ENCODE data around the gene PSME1. TPM values are rescaled to one million over a fixed set of nuclear protein-coding genes. Genes with fewer than 3 reads are reported as not detected.
"Not testable (repeated sequence)": the region's sequence is repeated elsewhere in the genome, so short reads cannot be mapped to it uniquely, and the experiment has no call there.

Gene PSME1
- polyA plus RNA-seq, 12 donors = 67.3 to 116 (median 106) TPM; not detected in 1

GRCh38 chr14:24100982-24101494, 35.0 kb upstream of the PSME1 start:
- DNase-seq = no peak

DNA sequence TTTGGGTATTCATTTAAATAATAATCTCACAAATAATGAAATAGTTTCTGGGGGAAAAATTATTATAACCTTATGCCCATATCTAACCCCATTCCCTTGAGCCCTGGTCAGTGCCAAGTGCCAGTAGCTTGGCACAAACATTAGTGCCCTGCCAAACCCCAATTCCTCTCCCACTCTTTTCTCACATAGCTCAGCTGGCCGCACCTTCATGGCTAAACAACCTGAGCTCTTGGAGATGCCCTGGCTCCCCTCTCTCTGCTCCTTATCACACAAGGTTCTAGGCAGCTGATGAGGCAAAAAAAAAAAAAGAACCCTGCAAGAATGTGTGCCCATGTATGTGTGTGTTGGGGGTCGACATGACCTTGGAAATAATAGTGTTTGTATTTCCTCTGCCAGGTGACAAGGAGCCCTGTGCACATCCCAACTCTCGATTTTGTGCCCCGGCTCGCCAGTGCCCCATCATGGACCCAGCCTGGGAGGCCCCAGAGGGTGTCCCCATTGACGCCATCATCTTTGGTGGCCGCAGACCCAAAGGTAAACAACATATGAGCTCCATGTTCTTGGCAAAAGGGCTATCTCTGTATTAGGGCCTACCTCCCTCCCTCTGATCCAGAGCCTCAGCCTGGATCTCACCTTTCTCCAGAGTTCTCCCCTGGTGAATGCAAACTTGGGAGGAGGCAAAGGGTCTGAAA, 33.5 kb upstream of the PSME1 start:
- no peak for DNase-seq

- no peak for DNase-seq
Observed at GRCh38 chr14:24103451-24103850, 32.5 kb upstream of the PSME1 start.

DNA sequence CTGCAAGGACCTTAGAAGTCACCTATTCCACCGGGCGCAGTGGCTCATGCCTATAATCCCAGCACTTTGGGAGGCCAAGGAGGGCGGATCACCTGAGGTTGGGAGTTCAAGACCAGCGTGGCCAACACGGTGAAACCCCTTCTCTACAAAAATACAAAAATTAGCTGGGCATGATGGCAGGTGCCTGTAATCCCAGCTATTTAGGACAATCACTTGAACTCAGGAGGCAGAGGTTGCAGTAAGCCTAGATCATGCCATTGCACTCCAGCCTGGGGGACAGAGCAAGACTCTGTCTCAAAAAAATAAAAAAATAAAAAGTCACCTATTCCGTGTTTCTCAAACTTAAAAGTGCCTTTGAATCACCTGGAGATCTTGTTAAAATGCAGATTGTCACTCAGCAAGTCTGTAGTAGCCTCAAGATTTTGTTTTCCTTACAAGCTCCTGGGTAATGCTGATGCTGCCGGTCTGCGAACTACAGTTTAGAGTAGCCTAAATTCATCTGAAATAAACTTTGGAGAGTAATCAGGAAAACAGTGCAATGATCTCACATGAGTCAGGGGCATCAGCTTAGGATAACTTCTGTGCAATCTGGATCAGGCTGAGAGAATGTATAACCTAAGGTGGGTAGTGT, 30.3 kb upstream of the PSME1 start:
- not testable (repeated sequence) for DNase-seq

GRCh38 chr14:24106672-24107271, 29.2 kb upstream of the PSME1 start:
- DNase-seq = no peak

DNA sequence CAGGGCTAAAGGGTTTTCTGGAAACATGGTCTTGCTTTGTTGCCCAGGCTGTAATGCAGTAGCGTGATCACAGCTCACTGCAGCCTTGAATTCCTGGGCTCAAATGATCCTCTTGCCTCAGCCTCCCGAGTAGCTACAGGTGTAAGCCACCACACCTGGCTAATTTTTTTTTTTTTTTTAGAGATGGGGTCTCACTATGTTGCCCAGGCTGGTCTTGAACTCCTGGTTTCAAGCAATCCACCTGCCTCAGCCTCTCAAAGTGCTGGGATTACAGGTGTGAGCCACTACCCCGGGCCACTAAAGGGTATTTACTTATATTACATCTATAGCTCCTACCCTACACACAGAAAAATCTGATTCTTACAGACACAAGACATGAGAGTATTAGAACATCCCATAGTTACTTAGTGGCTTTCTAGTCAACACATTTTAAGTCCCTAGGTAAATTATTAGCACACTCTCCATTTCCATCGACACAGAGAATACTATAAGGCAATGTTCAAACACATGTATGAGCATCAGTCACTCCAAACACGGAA, 27.6 kb upstream of the PSME1 start:
- no peak for DNase-seq

DNA sequence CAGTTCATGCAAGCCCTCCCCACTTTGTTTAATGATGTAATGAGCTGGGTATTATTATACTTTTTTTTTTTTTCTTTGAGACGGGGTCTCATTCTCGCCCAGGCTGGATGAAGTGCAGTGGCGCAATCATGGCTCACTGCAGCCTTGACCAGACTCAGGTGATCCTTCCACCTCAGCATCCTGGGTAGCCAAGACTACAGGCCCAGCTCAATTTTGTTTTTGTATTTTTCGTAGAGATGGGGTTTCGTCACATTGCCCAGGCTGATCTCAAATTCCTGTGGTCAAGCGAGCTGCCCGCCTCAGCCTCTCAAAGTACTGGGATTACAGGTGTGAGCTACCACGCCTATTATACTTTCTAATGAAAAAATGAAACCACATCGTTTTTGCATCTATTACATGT, 25.9 kb upstream of the PSME1 start:
- DNase-seq = no peak

DNA sequence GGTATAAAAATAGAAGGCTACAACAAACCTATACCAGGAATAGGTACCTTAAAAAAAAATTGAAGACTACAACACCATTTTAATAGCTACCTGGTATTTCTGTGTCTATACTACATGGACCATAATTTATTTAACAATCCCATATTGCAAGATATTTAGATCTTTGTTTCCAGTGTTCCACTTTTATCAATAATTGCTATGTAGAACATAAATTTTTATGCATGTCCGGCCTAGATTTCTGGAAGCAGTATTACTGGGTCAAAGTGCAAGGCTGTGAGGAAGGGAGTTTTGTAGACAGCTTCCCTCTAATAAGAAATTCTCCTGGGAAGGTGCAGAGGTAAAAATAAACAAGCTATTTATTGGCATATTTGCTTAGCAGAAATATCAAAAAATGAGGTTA, 25.5 kb upstream of the PSME1 start:
- DNase-seq = no peak

DNA sequence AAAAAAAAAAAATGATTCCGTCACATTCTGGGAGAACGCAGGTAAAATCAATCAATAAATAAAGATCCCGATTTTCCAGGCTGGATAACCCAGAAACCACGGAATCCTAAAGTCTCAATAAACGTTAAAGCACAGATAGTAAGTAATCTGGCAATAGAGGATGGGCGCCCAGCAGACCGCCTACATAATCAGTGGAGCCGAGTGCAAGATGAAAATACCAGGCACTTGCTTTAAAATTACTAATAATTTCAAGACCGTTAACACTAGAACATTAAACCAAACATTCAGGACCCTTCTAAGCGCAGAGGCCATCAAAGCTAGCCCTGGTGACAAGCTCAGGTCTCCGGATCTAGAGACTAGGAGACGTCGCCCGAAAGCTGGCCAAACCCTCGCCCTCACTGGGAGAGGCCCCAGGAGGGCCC, 22.6 kb upstream of the PSME1 start:
- DNase-seq = no peak

DNA sequence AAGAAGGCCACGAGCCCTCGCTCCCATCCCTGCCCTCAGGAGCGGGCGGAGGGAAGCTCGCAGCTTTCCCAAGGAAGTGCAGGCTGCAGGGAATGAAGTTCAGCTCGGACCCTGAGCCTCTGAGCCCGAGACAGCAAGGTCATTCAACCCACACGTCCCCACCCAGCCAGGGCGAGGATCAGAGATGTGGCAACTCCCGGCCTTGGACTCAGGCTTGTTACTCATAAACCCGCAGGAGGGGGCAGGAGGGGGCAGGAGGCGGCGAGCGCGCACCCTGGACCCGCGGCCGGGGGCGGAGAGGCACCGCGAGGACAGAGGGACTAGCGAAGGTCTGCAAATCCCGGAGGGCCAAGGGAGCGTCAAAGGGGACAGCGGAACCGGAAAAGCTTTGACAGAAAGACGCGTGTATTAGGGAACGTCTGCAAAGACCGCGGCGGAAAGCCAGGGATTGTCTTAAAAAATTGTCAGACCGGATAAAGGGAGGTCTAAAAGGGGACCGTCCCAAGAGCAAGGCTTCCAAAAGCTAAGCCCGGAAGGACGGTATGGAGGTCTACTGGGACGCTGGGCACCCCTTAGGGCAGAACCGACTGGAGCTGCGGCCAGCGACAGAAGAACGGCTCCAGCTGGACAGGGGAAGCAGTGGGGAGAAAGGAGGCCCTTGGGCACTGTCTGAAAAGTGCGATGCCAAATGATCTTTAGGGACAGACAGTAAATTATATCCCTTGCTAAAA, 22.0 kb upstream of the PSME1 start:
- DNase-seq = peak; percentile 88

DNA sequence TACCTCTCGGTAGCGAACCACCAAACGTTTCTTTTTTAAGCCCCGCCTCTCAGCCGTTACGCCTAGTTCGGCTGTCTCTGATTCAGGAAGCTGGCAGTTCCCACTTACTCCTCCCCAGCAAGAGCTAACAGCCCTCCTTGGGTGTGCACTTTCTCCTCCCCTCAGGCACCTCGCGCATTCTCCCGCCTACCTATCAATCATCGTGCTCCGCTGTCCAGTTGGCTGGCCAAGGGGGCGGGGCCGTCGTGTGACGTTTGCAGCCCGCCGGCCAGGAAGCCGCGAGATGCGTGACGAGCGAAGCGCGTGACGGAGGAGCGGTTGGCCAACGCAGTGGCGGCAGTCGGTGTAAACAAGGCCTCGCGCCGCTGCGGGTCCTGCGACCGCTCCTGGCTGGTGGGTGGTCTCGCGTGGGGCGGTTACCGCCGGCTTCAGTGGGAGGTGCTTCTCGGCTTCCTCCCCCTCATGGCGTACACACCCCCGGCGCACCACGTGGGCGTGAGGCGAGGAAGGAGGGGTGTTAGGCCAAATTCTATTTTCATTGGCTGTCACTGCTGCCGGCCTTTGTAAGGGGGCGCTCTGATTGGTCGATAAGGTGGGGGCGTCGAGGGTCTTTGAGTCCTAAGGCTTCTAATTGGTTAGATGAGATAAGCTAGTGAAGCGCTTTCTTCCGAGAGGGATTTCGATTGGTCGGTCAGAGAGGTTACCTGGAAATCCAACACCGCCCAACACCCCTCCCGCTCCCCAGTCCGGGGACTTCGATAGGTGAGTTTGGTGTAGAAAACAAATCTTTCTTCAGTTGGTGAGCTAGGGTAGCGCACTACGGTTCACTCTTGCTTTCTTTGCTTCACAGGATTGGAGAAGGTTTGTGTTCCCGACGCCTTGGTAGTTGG, 21.2 kb upstream of the PSME1 start, which contains the start of the genes DCAF11 and NRL:
Gene DCAF11 (plus strand): TSS at position 246 of the 890 bp plus-strand sequence. CDS start 818 bp downstream, outside the sequence.
Gene NRL (minus strand): TSS at position 418 of the 890 bp plus-strand sequence. CDS start 32,101 bp downstream, outside the sequence.
- peak; percentile 99 for DNase-seq

GRCh38 chr14:24115422-24116127, 20.4 kb upstream of the PSME1 start:
- DNase-seq = no peak

GRCh38 chr14:24116128-24116814, 19.7 kb upstream of the PSME1 start:
- DNase-seq = no peak

GRCh38 chr14:24117179-24117578, 18.8 kb upstream of the PSME1 start:
- no peak for DNase-seq

DNA sequence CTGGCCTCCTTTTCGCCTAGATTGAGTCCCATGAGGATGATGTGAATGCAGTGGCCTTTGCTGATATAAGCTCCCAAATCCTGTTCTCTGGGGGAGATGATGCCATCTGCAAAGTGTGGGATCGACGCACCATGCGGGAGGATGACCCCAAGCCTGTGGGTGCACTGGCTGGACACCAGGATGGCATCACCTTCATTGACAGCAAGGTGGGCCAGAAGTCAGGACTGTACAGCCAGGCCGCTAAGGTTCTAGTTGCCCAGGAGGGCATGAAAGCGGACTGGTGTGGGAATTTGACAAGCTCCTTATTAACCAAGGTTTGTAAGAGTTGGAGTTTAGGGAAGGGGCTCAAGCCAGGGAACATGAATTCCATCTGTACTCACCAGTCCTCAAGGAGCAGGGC, 16.3 kb upstream of the PSME1 start:
- DNase-seq = no peak

- no peak for DNase-seq
Observed at GRCh38 chr14:24121210-24121609, 14.8 kb upstream of the PSME1 start.

DNA sequence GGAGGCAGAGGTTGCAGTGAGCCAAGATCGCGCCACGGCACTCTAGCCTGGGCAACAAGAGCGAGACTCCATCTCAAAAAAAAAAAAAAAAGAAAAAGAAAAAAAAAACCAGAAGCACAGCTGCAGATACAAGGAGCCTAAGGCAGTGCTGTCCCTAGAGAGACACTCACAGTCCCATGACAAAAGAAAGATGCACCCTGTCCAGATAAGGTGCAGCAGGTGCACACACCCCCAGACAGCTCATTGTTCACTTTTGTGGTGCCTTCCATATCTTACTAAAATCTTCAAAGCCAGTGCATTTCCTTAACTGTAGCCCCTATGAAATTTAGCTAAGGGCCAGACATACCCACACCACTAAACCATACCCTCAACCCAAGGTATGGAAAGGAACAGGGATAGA, 13.6 kb upstream of the PSME1 start:
- no peak for DNase-seq

- DNase-seq = no peak
Observed at GRCh38 chr14:24122898-24123297, 13.1 kb upstream of the PSME1 start.

All from muscle of arm (tissue), 12 donors.